Activated T-cell treated with anti-CD3 and anti-CD28 coated beads, Interleukin-2, amount 50 U/mL, for 72 hours (primary cell): ENCODE data around the gene ODAD3. TPM values are rescaled to one million over a fixed set of nuclear protein-coding genes. Genes with fewer than 3 reads are reported as not detected.

Source experiments
- ATAC-seq, 2 donors: fragments of 150-1000 bp; cut with Tn5 transposase; replicated peaks in 1 of 2; 2 replicates each; pipeline ENCODE4 v1.10.0; 2021; ENCODE audit warnings: moderate library complexity in 2 of 2, mild to moderate bottlenecking in 1 of 2
- DNase-seq, 2 donors: peaks; one replicate each; pipeline ENCODE4 v3.0.0; 2021 to 2022; ENCODE audit warnings: mixed read lengths in 1 of 2
- H3K27ac Mint-ChIP-seq: one replicate; pipeline ENCODE4 v1.8.0; 2022; ENCODE audit warnings: mild to moderate bottlenecking, moderate library complexity, mixed read lengths
- H3K27me3 Mint-ChIP-seq: one replicate; pipeline ENCODE4 v1.8.0; 2022; ENCODE audit warnings: low read depth, mixed read lengths
- H3K36me3 Mint-ChIP-seq, 2 donors: one replicate each; pipeline ENCODE4 v1.8.0; 2022; ENCODE audit warnings: mixed read lengths in 2 of 2, mild to moderate bottlenecking in 1 of 2; ENCODE audit not compliant: insufficient read depth in 2 of 2
- H3K4me1 Mint-ChIP-seq: one replicate; pipeline ENCODE4 v1.8.0; 2022; ENCODE audit warnings: low read depth, mixed read lengths
- H3K4me3 Mint-ChIP-seq, 2 donors: one replicate each; pipeline ENCODE4 v1.8.0; 2022; ENCODE audit warnings: mild to moderate bottlenecking in 2 of 2, mixed read lengths in 2 of 2, moderate library complexity in 2 of 2
- H3K9me3 Mint-ChIP-seq, 2 donors: one replicate each; pipeline ENCODE4 v1.8.0; 2022; ENCODE audit warnings: mixed read lengths in 2 of 2
- total RNA-seq, 2 donors: library from RNA; stranded (reverse); gene quantifications; one replicate each; pipeline ENCODE4 v1.2.3, GENCODE V29; 2022

Gene ODAD3
- total RNA-seq, 2 donors from 2014 or later = 0.16 to 0.50 TPM

- Mint-ChIP-seq H3K4me1 (no peaks in the 10 kb centered on the region), H3K9me3 (no peaks in the 10 kb centered on the region), H3K27me3 (no peaks in the 10 kb centered on the region), H3K27ac (no peak overlapping the region), H3K36me3 (no peaks in the 10 kb centered on the region), H3K4me3 (no peak overlapping the region)
- ATAC-seq (no peak), DNase-seq (peak; percentile 29 to 46)
These were observed 18.8 kb upstream of the ODAD3 start for GRCh38 chr19:11453468-11454341.

- no peaks in the 10 kb centered on the region for H3K27me3 Mint-ChIP-seq
- no peaks in the 10 kb centered on the region for H3K9me3 Mint-ChIP-seq
- no peak overlapping the region for H3K27ac Mint-ChIP-seq
- H3K4me1 Mint-ChIP-seq = no peaks in the 10 kb centered on the region
- no peak for ATAC-seq
- DNase-seq = no peak
- no peaks in the 10 kb centered on the region for H3K36me3 Mint-ChIP-seq
- no peak overlapping the region for H3K4me3 Mint-ChIP-seq
These were observed 17.8 kb upstream of the ODAD3 start for GRCh38 chr19:11452620-11453310.

GRCh38 chr19:11451871-11452619 lies 17.1 kb upstream of the ODAD3 start:
- no peak for ATAC-seq
- H3K9me3 Mint-ChIP-seq = no peaks in the 10 kb centered on the region
- H3K36me3 Mint-ChIP-seq = no peaks in the 10 kb centered on the region
- H3K4me3 Mint-ChIP-seq = no peak overlapping the region
- H3K27ac Mint-ChIP-seq = no peak overlapping the region
- no peaks in the 10 kb centered on the region for H3K27me3 Mint-ChIP-seq
- H3K4me1 Mint-ChIP-seq = no peaks in the 10 kb centered on the region
- no peak for DNase-seq

- no peaks in the 10 kb centered on the region for H3K9me3 Mint-ChIP-seq
- no peaks in the 10 kb centered on the region for H3K36me3 Mint-ChIP-seq
- ATAC-seq (no peak), DNase-seq (no peak)
- H3K27me3 Mint-ChIP-seq = no peaks in the 10 kb centered on the region
- no peak overlapping the region for H3K27ac Mint-ChIP-seq
- no peaks in the 10 kb centered on the region for H3K4me1 Mint-ChIP-seq
- H3K4me3 Mint-ChIP-seq = no peak overlapping the region
These were observed 16.5 kb upstream of the ODAD3 start for GRCh38 chr19:11451327-11451870.

- no peak overlapping the region for H3K27ac Mint-ChIP-seq
- no peaks in the 10 kb centered on the region for H3K27me3 Mint-ChIP-seq
- no peak for ATAC-seq
These were observed 15.8 kb upstream of the ODAD3 start for GRCh38 chr19:11450570-11451326.

DNA sequence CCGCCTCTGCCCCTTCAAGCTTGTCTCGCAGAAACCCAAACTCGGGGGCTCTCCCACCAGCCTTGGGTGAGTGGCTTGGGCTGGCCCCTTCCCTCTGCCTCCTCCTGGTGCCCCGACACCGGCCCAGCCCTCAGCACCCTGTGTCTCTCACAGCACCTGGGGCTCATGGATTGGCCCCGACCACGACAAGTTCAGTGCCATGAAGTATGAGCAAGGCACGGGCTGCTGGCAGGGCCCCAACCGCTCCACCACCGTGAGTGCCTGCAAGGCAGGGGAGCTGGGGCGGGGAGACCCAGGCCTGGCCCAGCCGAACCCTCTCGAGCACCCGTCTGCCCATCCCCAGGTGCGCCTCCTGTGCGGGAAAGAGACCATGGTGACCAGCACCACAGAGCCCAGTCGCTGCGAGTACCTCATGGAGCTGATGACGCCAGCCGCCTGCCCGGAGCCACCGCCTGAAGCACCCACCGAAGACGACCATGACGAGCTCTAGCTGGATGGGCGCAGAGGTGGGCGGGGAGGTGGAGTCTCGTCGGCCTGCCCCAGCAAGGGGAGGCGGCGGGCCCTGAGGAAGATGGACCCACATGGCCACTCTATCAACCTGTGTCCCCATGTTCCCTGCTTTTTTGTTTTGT lies 14.1 kb upstream of the ODAD3 start:
- Mint-ChIP-seq H3K27me3 (no peaks in the 10 kb centered on the region), H3K4me1 (no peaks in the 10 kb centered on the region), H3K4me3 (no peak overlapping the region), H3K9me3 (no peaks in the 10 kb centered on the region), H3K27ac (no peak overlapping the region), H3K36me3 (no peaks in the 10 kb centered on the region)
- ATAC-seq (no peak), DNase-seq (no peak)

More at GRCh38 chr19:11450570-11451326, 15.8 kb upstream of the ODAD3 start:
- no peak for DNase-seq
- Mint-ChIP-seq H3K9me3 (no peaks in the 10 kb centered on the region), H3K4me3 (no peak overlapping the region), H3K36me3 (no peaks in the 10 kb centered on the region), H3K4me1 (no peaks in the 10 kb centered on the region)

- no peak for ATAC-seq
- Mint-ChIP-seq H3K9me3 (no peaks in the 10 kb centered on the region), H3K36me3 (no peaks in the 10 kb centered on the region), H3K27me3 (no peaks in the 10 kb centered on the region), H3K4me1 (no peaks in the 10 kb centered on the region), H3K4me3 (no peak overlapping the region), H3K27ac (no peak overlapping the region)
- no peak for DNase-seq
These were observed 13.5 kb upstream of the ODAD3 start for GRCh38 chr19:11448410-11448809.

DNA sequence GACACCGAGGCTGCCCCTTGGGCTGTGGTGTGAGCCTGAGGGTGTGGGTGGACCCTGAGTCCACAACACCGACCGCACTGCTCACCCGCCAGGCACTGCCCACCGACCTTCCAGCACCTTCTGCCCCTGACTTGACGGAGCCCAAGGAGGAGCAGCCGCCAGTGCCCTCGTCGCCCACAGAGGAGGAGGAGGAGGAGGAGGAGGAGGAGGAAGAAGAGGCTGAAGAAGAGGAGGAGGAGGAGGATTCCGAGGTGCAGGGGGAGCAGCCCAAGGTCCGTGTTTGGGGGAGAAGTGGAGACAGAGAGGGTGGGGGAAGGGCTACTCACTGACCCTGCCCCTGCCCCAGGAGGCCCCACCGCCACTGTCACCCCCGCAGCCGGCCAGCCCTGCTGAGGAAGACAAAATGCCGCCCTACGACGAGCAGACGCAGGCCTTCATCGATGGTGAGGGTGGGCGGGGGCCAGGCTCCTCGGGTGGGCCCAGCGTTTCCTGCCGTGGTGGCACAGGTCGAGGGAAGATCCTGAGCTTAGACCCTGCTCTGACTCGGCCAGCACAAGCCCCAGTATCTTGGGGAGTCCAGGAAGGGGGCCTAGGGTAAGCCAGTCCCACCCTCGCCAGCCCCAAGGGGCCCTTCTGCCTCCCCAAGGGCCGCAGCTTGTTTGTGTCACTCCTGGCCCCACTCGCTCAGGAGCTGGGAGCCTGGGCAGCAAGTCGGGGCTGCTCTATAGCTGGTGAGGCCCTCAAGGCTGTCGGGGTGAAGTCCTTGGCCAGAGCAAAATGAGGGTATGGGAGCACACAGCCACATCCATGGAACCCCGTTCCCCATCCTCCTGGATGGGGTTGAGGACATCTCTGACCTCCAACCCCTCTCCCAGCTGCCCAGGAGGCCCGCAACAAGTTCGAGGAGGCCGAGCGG lies 12.7 kb upstream of the ODAD3 start:
- DNase-seq (no peak), ATAC-seq (no peak)
- Mint-ChIP-seq H3K4me3 (no peak overlapping the region), H3K9me3 (no peaks in the 10 kb centered on the region), H3K27ac (no peak overlapping the region), H3K36me3 (no peaks in the 10 kb centered on the region), H3K4me1 (no peaks in the 10 kb centered on the region), H3K27me3 (no peaks in the 10 kb centered on the region)

DNA sequence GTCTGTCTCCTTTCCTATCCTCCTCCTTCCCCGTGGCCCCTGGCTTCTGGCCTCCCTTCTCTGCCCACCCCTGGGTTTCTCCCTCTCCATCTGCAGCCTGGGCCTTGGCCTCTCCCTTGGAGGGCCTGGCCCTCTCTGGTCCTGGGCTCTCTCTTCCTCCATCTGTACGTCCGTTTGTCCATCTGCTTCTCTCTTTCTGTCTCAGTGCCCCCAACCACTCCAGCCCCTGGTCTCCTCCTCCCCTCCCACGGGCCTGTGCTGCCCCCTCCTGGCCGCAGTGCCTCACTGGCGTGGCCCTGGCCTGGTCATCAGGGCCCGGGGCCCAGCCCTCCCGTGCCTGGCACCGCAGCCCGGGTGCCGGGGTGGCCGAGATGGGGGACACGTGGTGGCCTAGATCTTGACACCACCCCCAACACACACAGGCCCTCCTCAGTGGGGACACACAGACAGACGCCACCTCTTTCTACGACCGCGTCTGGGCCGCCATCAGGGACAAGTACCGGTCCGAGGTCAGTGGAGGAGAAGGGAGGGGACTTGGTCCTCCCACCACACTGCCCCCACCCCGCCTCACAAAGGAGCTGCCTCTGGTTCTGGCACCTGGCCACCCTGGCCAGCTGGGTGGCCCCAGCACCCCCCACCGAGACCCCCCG lies 11.9 kb upstream of the ODAD3 start:
- H3K9me3 Mint-ChIP-seq = no peaks in the 10 kb centered on the region
- H3K36me3 Mint-ChIP-seq = peaks cover 0 to 4% of the 10 kb centered on the region in 2 donors
- H3K4me3 Mint-ChIP-seq = no peak overlapping the region
- DNase-seq (peak; percentile 62 to 73), ATAC-seq (peak; percentile 66 to 75)
- no peaks in the 10 kb centered on the region for H3K27me3 Mint-ChIP-seq
- no peak overlapping the region for H3K27ac Mint-ChIP-seq
- H3K4me1 Mint-ChIP-seq = peaks cover 4% of the 10 kb centered on the region

- Mint-ChIP-seq H3K4me1 (peaks cover 4% of the 10 kb centered on the region), H3K27ac (no peak overlapping the region), H3K4me3 (no peak overlapping the region), H3K36me3 (peaks cover 0 to 6% of the 10 kb centered on the region in 2 donors), H3K9me3 (no peaks in the 10 kb centered on the region), H3K27me3 (no peaks in the 10 kb centered on the region)
- no peak for ATAC-seq
- DNase-seq = no peak
These were observed 11.3 kb upstream of the ODAD3 start for GRCh38 chr19:11446271-11446651.

DNA sequence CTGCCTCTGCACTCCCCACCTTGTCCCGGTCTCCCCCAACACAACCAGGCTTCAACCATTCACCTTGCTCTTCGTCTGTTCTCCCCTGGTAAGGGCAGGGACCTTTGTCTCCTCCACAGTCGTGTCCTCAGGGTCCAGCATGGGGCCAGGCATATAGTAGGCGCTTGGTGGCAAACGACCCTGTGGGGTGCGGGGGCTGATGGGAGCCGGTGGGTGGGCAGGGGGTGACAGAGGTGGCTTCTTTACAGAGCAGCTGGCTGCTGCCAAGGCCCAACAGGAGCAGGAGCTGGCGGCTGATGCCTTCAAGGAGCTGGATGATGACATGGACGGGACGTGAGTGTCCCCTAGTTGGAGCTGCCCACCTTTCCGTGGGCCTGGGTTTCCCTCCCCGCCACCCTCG lies 10.2 kb upstream of the ODAD3 start:
- Mint-ChIP-seq H3K9me3 (no peaks in the 10 kb centered on the region), H3K27me3 (no peaks in the 10 kb centered on the region), H3K4me3 (no peak overlapping the region), H3K36me3 (peaks cover 0 to 7% of the 10 kb centered on the region in 2 donors), H3K27ac (no peak overlapping the region), H3K4me1 (peaks cover 4% of the 10 kb centered on the region)
- ATAC-seq = no peak
- DNase-seq = no peak
